Myocyte (in vitro differentiated cells): Measurements from ENCODE around the gene LZTS3. TPM values are rescaled to one million over a fixed set of nuclear protein-coding genes. Genes with fewer than 3 reads are reported as not detected.
"Not testable (repeated sequence)": the region's sequence is repeated elsewhere in the genome, so short reads cannot be mapped to it uniquely, and the experiment has no call there.

Experiments used
- DNase-seq: peaks from one replicate; pipeline ENCODE4 v3.0.0-alpha.2; 2012; ENCODE audit warnings: low read depth
- total RNA-seq: library from RNA; depleted of rRNA; stranded (reverse); fragments of >200 nt; gene quantifications from 2 replicates; pipeline ENCODE4 v1.2.3, GENCODE V29; 2014

LZTS3 gene
- total RNA-seq, 1 donor from 2014 or later, result 5.8 TPM

GRCh38 chr20:3146732-3147341 lies 26.5 kb downstream of the LZTS3 start:
- no peak for DNase-seq

- DNase-seq, result no peak
Observed at GRCh38 chr20:3141757-3142156, 31.6 kb downstream of the LZTS3 start.

GRCh38 chr20:3137492-3137891 lies 35.9 kb downstream of the LZTS3 start:
- DNase-seq, result no peak

- no peak for DNase-seq
Observed at GRCh38 chr20:3135507-3136070, 37.8 kb downstream of the LZTS3 start.

- no peak for DNase-seq
Observed at GRCh38 chr20:3134151-3134550, 39.2 kb downstream of the LZTS3 start.

GRCh38 chr20:3133155-3133554 lies 40.2 kb downstream of the LZTS3 start:
- DNase-seq, result no peak

- DNase-seq, result no peak
Observed at GRCh38 chr20:3130051-3130600, 43.2 kb downstream of the LZTS3 start.

GRCh38 chr20:3129094-3129493 lies 44.3 kb downstream of the LZTS3 start:
- no peak for DNase-seq

GRCh38 chr20:3128275-3128984 lies 44.9 kb downstream of the LZTS3 start:
- no peak for DNase-seq

- DNase-seq, result no peak
Observed at GRCh38 chr20:3126527-3126859, 46.9 kb downstream of the LZTS3 start.

- DNase-seq, result not testable (repeated sequence)
Observed at GRCh38 chr20:3125776-3126526, 47.4 kb downstream of the LZTS3 start.

GRCh38 chr20:3124773-3125560 lies 48.4 kb downstream of the LZTS3 start:
- DNase-seq, result not testable (repeated sequence)

GRCh38 chr20:3124163-3124562 lies 49.2 kb downstream of the LZTS3 start:
- not testable (repeated sequence) for DNase-seq

GRCh38 chr20:3123542-3123941 lies 49.8 kb downstream of the LZTS3 start:
- DNase-seq, result peak; percentile 92

- no peak for DNase-seq
Observed at GRCh38 chr20:3121955-3122610, 51.3 kb downstream of the LZTS3 start.

- DNase-seq, result no peak
Observed at GRCh38 chr20:3121271-3121911, 52.0 kb downstream of the LZTS3 start.

GRCh38 chr20:3119044-3119443 lies 54.3 kb downstream of the LZTS3 start:
- no peak for DNase-seq

- peak; percentile 59 for DNase-seq
Observed at GRCh38 chr20:3117839-3118379, 55.4 kb downstream of the LZTS3 start.

GRCh38 chr20:3116341-3116740 lies 57.0 kb downstream of the LZTS3 start:
- DNase-seq, result no peak
